Lower lobe of right lung (tissue), 2 donors: ENCODE data around the gene RGS6. TPM values are rescaled to one million over a fixed set of nuclear protein-coding genes. Genes with fewer than 3 reads are reported as not detected.

Experiments
- ATAC-seq, 2 donors: fragments of 200-7000 bp; cut with Tn5 transposase; one replicate each; pipeline ENCODE4 v1.9.1; 2020 to 2022; ENCODE audit warnings: mild to moderate bottlenecking in 2 of 2, moderate library complexity in 2 of 2
- DNase-seq: peaks from one replicate; pipeline ENCODE4 v3.0.0-alpha.2; 2020
- H3K27ac ChIP-seq: fragments of 200-600 bp; one replicate; pipeline ENCODE4 v1.8.0; 2022
- H3K27me3 ChIP-seq: fragments of 200-600 bp; one replicate; pipeline ENCODE4 v1.8.0; 2022; ENCODE audit warnings: low read depth
- H3K36me3 ChIP-seq: fragments of 200-600 bp; one replicate; pipeline ENCODE4 v1.8.0; 2022; ENCODE audit warnings: mild to moderate bottlenecking
- H3K4me1 ChIP-seq: fragments of 200-600 bp; one replicate; pipeline ENCODE4 v1.8.0; 2022
- H3K4me3 ChIP-seq: fragments of 200-600 bp; one replicate; pipeline ENCODE4 v1.8.0; 2022; ENCODE audit warnings: mild to moderate bottlenecking
- H3K9me3 ChIP-seq: fragments of 200-600 bp; one replicate; pipeline ENCODE4 v1.8.0; 2022
- CTCF ChIP-seq: fragments of 200-600 bp; IDR thresholded peaks from one replicate; pipeline ENCODE4 v1.8.0; 2022; ENCODE audit warnings: antibody characterized with exemption, mild to moderate bottlenecking
- intact Hi-C: fragments of 100-400 bp; cut with DNase I; formaldehyde crosslinking; loops from one replicate; pipeline ENCODE4 v1.11.0; 2022
- total RNA-seq: library from RNA; stranded (reverse); fragmentation: NEBNext Ultra II Directional; extraction: Animal tissue kit (Norgen Biotek cat#: 25700); gene quantifications from one replicate; pipeline ENCODE4 v1.2.1, GENCODE V29; 2021
- donor health status: DM: no; HTN: yes; CAD: no; lungs with severe emphysema.

RGS6 gene
- total RNA-seq, 1 donor from 2014 or later = 2.5 TPM

DNA sequence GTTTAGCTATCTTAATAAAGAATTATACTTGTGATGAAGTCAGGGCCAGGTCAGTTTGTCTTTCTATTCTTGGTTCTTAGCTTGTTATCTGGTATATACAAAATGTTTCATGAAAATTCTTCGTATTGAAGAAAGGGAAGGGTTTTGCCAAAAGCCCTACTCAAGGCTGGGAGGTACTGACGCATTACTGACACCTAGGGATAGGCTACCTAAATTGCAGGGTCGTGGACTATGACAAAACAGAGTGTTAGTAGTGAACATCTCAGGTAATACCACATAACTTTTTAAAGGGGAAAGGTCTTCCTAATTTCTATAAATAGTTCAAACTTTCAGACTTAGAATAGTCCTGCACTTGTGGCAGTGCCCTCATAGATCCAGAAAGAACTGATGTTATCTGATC lies 246.3 kb downstream of the RGS6 start:
- H3K27ac ChIP-seq = no peak overlapping the region
- DNase-seq = no peak
- H3K27me3 ChIP-seq = no peaks in the 10 kb centered on the region
- no peaks in the 10 kb centered on the region for H3K36me3 ChIP-seq
- intact Hi-C loops = no loop called here
- H3K4me1 ChIP-seq = no peaks in the 10 kb centered on the region
- ATAC-seq = no peak
- H3K4me3 ChIP-seq = no peak overlapping the region
- H3K9me3 ChIP-seq = no peaks in the 10 kb centered on the region
- no peak for TF ChIP-seq CTCF

GRCh38 chr14:72182708-72183432 lies 250.6 kb downstream of the RGS6 start:
- H3K27ac ChIP-seq = no peak overlapping the region
- H3K9me3 ChIP-seq = no peaks in the 10 kb centered on the region
- no peak overlapping the region for H3K4me3 ChIP-seq
- ATAC-seq (no peak), DNase-seq (no peak)
- no peaks in the 10 kb centered on the region for H3K4me1 ChIP-seq
- TF ChIP-seq CTCF = no peak
- H3K36me3 ChIP-seq = no peaks in the 10 kb centered on the region
- intact Hi-C loops = no loop called here
- no peaks in the 10 kb centered on the region for H3K27me3 ChIP-seq

DNA sequence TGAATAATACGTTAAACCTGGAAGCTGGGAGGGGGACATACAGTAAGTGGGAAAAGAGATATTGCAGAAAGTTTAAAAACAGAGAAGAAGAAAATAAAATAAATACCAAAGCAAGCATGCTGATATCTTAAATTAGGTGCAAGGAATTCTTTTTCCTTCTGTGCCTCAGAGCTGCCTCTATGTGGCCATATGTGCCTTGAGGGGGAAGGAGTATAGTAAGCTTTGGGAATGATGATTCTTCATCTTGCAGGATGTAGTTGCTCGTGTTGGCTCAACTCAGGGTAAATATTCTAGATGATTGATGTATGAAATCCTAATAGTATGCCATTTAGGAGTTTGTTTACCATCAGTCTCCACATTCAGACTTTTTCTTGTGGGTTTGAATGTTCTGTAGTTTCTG lies 251.4 kb downstream of the RGS6 start:
- intact Hi-C loops = no loop called here
- no peak overlapping the region for H3K27ac ChIP-seq
- H3K4me3 ChIP-seq = no peak overlapping the region
- no peaks in the 10 kb centered on the region for H3K9me3 ChIP-seq
- H3K27me3 ChIP-seq = no peaks in the 10 kb centered on the region
- DNase-seq (no peak), ATAC-seq (no peak)
- no peak for TF ChIP-seq CTCF
- no peaks in the 10 kb centered on the region for H3K36me3 ChIP-seq
- no peaks in the 10 kb centered on the region for H3K4me1 ChIP-seq

GRCh38 chr14:72186523-72186922 lies 254.3 kb downstream of the RGS6 start:
- ATAC-seq = peak; percentile 27 to 36
- no peak overlapping the region for H3K27ac ChIP-seq
- DNase-seq = no peak

DNA sequence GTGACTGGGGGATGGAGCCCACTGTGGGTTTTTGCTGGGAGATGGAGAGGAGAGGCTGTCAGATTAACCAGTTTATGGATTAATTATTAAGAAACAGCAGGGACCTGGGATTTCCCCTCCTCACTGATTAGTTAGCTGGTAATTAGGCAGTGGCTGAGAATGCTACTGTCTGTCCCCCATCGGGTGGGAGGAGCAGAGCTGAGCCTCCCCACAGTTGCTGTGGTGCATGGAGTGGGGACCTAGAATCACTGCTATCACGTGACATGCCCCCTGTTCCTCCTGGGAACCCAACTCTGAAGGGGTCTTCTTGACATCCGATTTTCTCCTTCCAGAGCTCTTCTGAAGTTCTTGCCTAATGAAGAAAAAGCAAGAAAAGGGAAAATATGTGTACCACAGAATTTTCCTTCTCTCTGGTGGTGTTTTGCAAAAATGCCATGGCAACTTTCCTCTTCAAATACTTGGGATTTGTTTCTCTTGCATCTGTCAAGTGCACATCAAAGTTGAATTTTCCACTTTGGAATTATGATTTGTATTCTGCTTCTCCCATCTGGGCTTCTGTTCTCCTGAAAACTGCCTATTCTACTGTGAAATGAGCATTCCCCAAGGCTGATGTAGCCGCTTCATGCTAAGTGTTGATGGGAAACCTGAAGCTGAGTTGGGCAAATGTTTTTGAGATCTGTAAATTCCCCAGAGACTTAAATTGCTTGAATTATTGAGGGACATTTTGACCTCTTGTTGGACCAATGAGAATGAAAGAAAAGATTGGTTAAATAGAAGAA lies 264.2 kb downstream of the RGS6 start:
- Histone ChIP-seq H3K4me1 (no peaks in the 10 kb centered on the region), H3K27me3 (no peaks in the 10 kb centered on the region), H3K9me3 (no peaks in the 10 kb centered on the region), H3K27ac (no peak overlapping the region), H3K36me3 (no peaks in the 10 kb centered on the region), H3K4me3 (no peak overlapping the region)
- DNase-seq (no peak), ATAC-seq (no peak)
- intact Hi-C loops = no loop called here
- no peak for TF ChIP-seq CTCF

More at GRCh38 chr14:72186523-72186922, 254.3 kb downstream of the RGS6 start:
- intact Hi-C loops = no loop called here
- H3K9me3 ChIP-seq = no peaks in the 10 kb centered on the region
- H3K4me3 ChIP-seq = no peak overlapping the region
- H3K27me3 ChIP-seq = no peaks in the 10 kb centered on the region
- no peaks in the 10 kb centered on the region for H3K36me3 ChIP-seq
- no peaks in the 10 kb centered on the region for H3K4me1 ChIP-seq
- no peak for TF ChIP-seq CTCF
